Measurements from ENCODE around the gene ZBTB34.
"Not testable (repeated sequence)": the region's sequence is repeated elsewhere in the genome, so short reads cannot be mapped to it uniquely, and the experiment has no call there.

Gene ZBTB34

GRCh38 chr9:126860077-126860756 is at the start of gene ZBTB34:
ZBTB34 (plus strand) TSS chr9:126860639; CDS start chr9:126879400, 18,761 bp downstream.
- Histone ChIP-seq H3K4me1 (ENCODE audit: control insufficient read depth in 2 of 2, insufficient read depth in 2 of 2, low read length in 2 of 2) (peaks cover 21 to 23% of the 10 kb centered on the region in 2 donors), H3K27ac (ENCODE audit: low read depth in 2 of 2, low read length in 2 of 2) (peak within 1 kb of the TSS; percentile 91), H3K4me3 (ENCODE audit: low read length in 2 of 2) (peak within 1 kb of the TSS; percentile 71 to 88), H3K27me3 (ENCODE audit: control insufficient read depth in 2 of 2, insufficient read depth in 2 of 2, low read length in 2 of 2) (peaks cover 0 to 3% of the 10 kb centered on the region in 2 donors), H3K9ac (ENCODE audit: low read depth in 1 of 2, low read length in 2 of 2) (peak within 1 kb of the TSS; percentile 83 to 84), H3K9me3 (ENCODE audit: control insufficient read depth in 2 of 2, low read length in 2 of 2) (no peaks in the 10 kb centered on the region), H3K36me3 (ENCODE audit: control insufficient read depth in 2 of 2, insufficient read depth in 2 of 2, low read length in 2 of 2) (peaks cover 6 to 10% of the 10 kb centered on the region in 2 donors)

- Histone ChIP-seq H3K9ac (ENCODE audit: low read depth in 1 of 2, low read length in 2 of 2) (no peak overlapping the region), H3K4me1 (ENCODE audit: control insufficient read depth in 2 of 2, insufficient read depth in 2 of 2, low read length in 2 of 2) (no peaks in the 10 kb centered on the region), H3K27ac (ENCODE audit: low read depth in 2 of 2, low read length in 2 of 2) (no peak overlapping the region), H3K4me3 (ENCODE audit: low read length in 2 of 2) (no peak overlapping the region), H3K36me3 (ENCODE audit: control insufficient read depth in 2 of 2, insufficient read depth in 2 of 2, low read length in 2 of 2) (peaks cover 9 to 22% of the 10 kb centered on the region in 2 donors), H3K9me3 (ENCODE audit: control insufficient read depth in 2 of 2, low read length in 2 of 2) (no peaks in the 10 kb centered on the region), H3K27me3 (ENCODE audit: control insufficient read depth in 2 of 2, insufficient read depth in 2 of 2, low read length in 2 of 2) (no peaks in the 10 kb centered on the region)
Observed at GRCh38 chr9:126813072-126813471, 47.4 kb upstream of the ZBTB34 start.

GRCh38 chr9:126814091-126814490 is 46.3 kb upstream of the ZBTB34 start:
- Histone ChIP-seq H3K9me3 (ENCODE audit: control insufficient read depth in 2 of 2, low read length in 2 of 2) (peaks cover 0 to 6% of the 10 kb centered on the region in 2 donors), H3K36me3 (ENCODE audit: control insufficient read depth in 2 of 2, insufficient read depth in 2 of 2, low read length in 2 of 2) (peaks cover 8 to 20% of the 10 kb centered on the region in 2 donors), H3K9ac (ENCODE audit: low read depth in 1 of 2, low read length in 2 of 2) (no peak overlapping the region), H3K4me1 (ENCODE audit: control insufficient read depth in 2 of 2, insufficient read depth in 2 of 2, low read length in 2 of 2) (no peaks in the 10 kb centered on the region), H3K27ac (ENCODE audit: low read depth in 2 of 2, low read length in 2 of 2) (no peak overlapping the region), H3K27me3 (ENCODE audit: control insufficient read depth in 2 of 2, insufficient read depth in 2 of 2, low read length in 2 of 2) (no peaks in the 10 kb centered on the region), H3K4me3 (ENCODE audit: low read length in 2 of 2) (no peak overlapping the region)

GRCh38 chr9:126817615-126818014 is 42.8 kb upstream of the ZBTB34 start:
- not testable (repeated sequence) for H3K9me3 ChIP-seq (ENCODE audit: control insufficient read depth in 2 of 2, low read length in 2 of 2); H3K27ac ChIP-seq (ENCODE audit: low read depth in 2 of 2, low read length in 2 of 2); H3K9ac ChIP-seq (ENCODE audit: low read depth in 1 of 2, low read length in 2 of 2); H3K4me1 ChIP-seq (ENCODE audit: control insufficient read depth in 2 of 2, insufficient read depth in 2 of 2, low read length in 2 of 2); H3K27me3 ChIP-seq (ENCODE audit: control insufficient read depth in 2 of 2, insufficient read depth in 2 of 2, low read length in 2 of 2); H3K4me3 ChIP-seq (ENCODE audit: low read length in 2 of 2)
- peaks cover 2 to 12% of the 10 kb centered on the region in 2 donors for H3K36me3 ChIP-seq (ENCODE audit: control insufficient read depth in 2 of 2, insufficient read depth in 2 of 2, low read length in 2 of 2)

GRCh38 chr9:126818482-126818881 is 42.0 kb upstream of the ZBTB34 start:
- Histone ChIP-seq H3K4me3 (ENCODE audit: low read length in 2 of 2) (no peak overlapping the region), H3K27me3 (ENCODE audit: control insufficient read depth in 2 of 2, insufficient read depth in 2 of 2, low read length in 2 of 2) (no peaks in the 10 kb centered on the region), H3K9ac (ENCODE audit: low read depth in 1 of 2, low read length in 2 of 2) (no peak overlapping the region), H3K4me1 (ENCODE audit: control insufficient read depth in 2 of 2, insufficient read depth in 2 of 2, low read length in 2 of 2) (peaks cover 8 to 9% of the 10 kb centered on the region in 2 donors), H3K9me3 (ENCODE audit: control insufficient read depth in 2 of 2, low read length in 2 of 2) (peaks cover 6% of the 10 kb centered on the region in 2 donors), H3K36me3 (ENCODE audit: control insufficient read depth in 2 of 2, insufficient read depth in 2 of 2, low read length in 2 of 2) (peaks cover 2 to 5% of the 10 kb centered on the region in 2 donors), H3K27ac (ENCODE audit: low read depth in 2 of 2, low read length in 2 of 2) (no peak overlapping the region)

- H3K9me3 ChIP-seq (ENCODE audit: control insufficient read depth in 2 of 2, low read length in 2 of 2), result peaks cover 6% of the 10 kb centered on the region in 2 donors
- no peak overlapping the region for H3K27ac ChIP-seq (ENCODE audit: low read depth in 2 of 2, low read length in 2 of 2)
- H3K36me3 ChIP-seq (ENCODE audit: control insufficient read depth in 2 of 2, insufficient read depth in 2 of 2, low read length in 2 of 2), result peaks cover 2 to 5% of the 10 kb centered on the region in 2 donors
- no peak overlapping the region for H3K9ac ChIP-seq (ENCODE audit: low read depth in 1 of 2, low read length in 2 of 2)
- H3K4me1 ChIP-seq (ENCODE audit: control insufficient read depth in 2 of 2, insufficient read depth in 2 of 2, low read length in 2 of 2), result peaks cover 10 to 13% of the 10 kb centered on the region in 2 donors
- H3K4me3 ChIP-seq (ENCODE audit: low read length in 2 of 2), result no peak overlapping the region
- H3K27me3 ChIP-seq (ENCODE audit: control insufficient read depth in 2 of 2, insufficient read depth in 2 of 2, low read length in 2 of 2), result no peaks in the 10 kb centered on the region
Observed at GRCh38 chr9:126819482-126819881, 41.0 kb upstream of the ZBTB34 start.

GRCh38 chr9:126822278-126822677 is 38.2 kb upstream of the ZBTB34 start:
- Histone ChIP-seq H3K36me3 (ENCODE audit: control insufficient read depth in 2 of 2, insufficient read depth in 2 of 2, low read length in 2 of 2) (peaks cover 0 to 6% of the 10 kb centered on the region in 2 donors), H3K27ac (ENCODE audit: low read depth in 2 of 2, low read length in 2 of 2) (no peak overlapping the region), H3K27me3 (ENCODE audit: control insufficient read depth in 2 of 2, insufficient read depth in 2 of 2, low read length in 2 of 2) (no peaks in the 10 kb centered on the region), H3K4me3 (ENCODE audit: low read length in 2 of 2) (no peak overlapping the region), H3K9ac (ENCODE audit: low read depth in 1 of 2, low read length in 2 of 2) (no peak overlapping the region), H3K9me3 (ENCODE audit: control insufficient read depth in 2 of 2, low read length in 2 of 2) (peaks cover 6% of the 10 kb centered on the region in 2 donors), H3K4me1 (ENCODE audit: control insufficient read depth in 2 of 2, insufficient read depth in 2 of 2, low read length in 2 of 2) (peaks cover 10 to 13% of the 10 kb centered on the region in 2 donors)

- H3K9ac ChIP-seq (ENCODE audit: low read depth in 1 of 2, low read length in 2 of 2), result no peak overlapping the region
- peaks cover 10 to 13% of the 10 kb centered on the region in 2 donors for H3K4me1 ChIP-seq (ENCODE audit: control insufficient read depth in 2 of 2, insufficient read depth in 2 of 2, low read length in 2 of 2)
- peaks cover 0 to 6% of the 10 kb centered on the region in 2 donors for H3K36me3 ChIP-seq (ENCODE audit: control insufficient read depth in 2 of 2, insufficient read depth in 2 of 2, low read length in 2 of 2)
- H3K27ac ChIP-seq (ENCODE audit: low read depth in 2 of 2, low read length in 2 of 2), result no peak overlapping the region
- H3K27me3 ChIP-seq (ENCODE audit: control insufficient read depth in 2 of 2, insufficient read depth in 2 of 2, low read length in 2 of 2), result no peaks in the 10 kb centered on the region
- H3K4me3 ChIP-seq (ENCODE audit: low read length in 2 of 2), result no peak overlapping the region
- peaks cover 6% of the 10 kb centered on the region in 2 donors for H3K9me3 ChIP-seq (ENCODE audit: control insufficient read depth in 2 of 2, low read length in 2 of 2)
Observed at GRCh38 chr9:126822873-126823272, 37.6 kb upstream of the ZBTB34 start.

GRCh38 chr9:126824052-126824451 is 36.4 kb upstream of the ZBTB34 start:
- H3K27ac ChIP-seq (ENCODE audit: low read depth in 2 of 2, low read length in 2 of 2); H3K36me3 ChIP-seq (ENCODE audit: control insufficient read depth in 2 of 2, insufficient read depth in 2 of 2, low read length in 2 of 2); H3K4me3 ChIP-seq (ENCODE audit: low read length in 2 of 2); H3K9me3 ChIP-seq (ENCODE audit: control insufficient read depth in 2 of 2, low read length in 2 of 2); H3K27me3 ChIP-seq (ENCODE audit: control insufficient read depth in 2 of 2, insufficient read depth in 2 of 2, low read length in 2 of 2); H3K9ac ChIP-seq (ENCODE audit: low read depth in 1 of 2, low read length in 2 of 2): not testable (repeated sequence)
- peaks cover 10 to 13% of the 10 kb centered on the region in 2 donors for H3K4me1 ChIP-seq (ENCODE audit: control insufficient read depth in 2 of 2, insufficient read depth in 2 of 2, low read length in 2 of 2)

- Histone ChIP-seq H3K9ac (ENCODE audit: low read depth in 1 of 2, low read length in 2 of 2) (no peak overlapping the region), H3K4me1 (ENCODE audit: control insufficient read depth in 2 of 2, insufficient read depth in 2 of 2, low read length in 2 of 2) (peaks cover 10 to 12% of the 10 kb centered on the region in 2 donors), H3K9me3 (ENCODE audit: control insufficient read depth in 2 of 2, low read length in 2 of 2) (no peaks in the 10 kb centered on the region), H3K36me3 (ENCODE audit: control insufficient read depth in 2 of 2, insufficient read depth in 2 of 2, low read length in 2 of 2) (peaks cover 0 to 12% of the 10 kb centered on the region in 2 donors), H3K27me3 (ENCODE audit: control insufficient read depth in 2 of 2, insufficient read depth in 2 of 2, low read length in 2 of 2) (no peaks in the 10 kb centered on the region), H3K4me3 (ENCODE audit: low read length in 2 of 2) (no peak overlapping the region), H3K27ac (ENCODE audit: low read depth in 2 of 2, low read length in 2 of 2) (no peak overlapping the region)
Observed at GRCh38 chr9:126827227-126827626, 33.2 kb upstream of the ZBTB34 start.

Data from mucosa of rectum (tissue), 2 donors.